Endodermal cell (in vitro differentiated cells): ENCODE data around the gene LYRM4. TPM values are rescaled to one million over a fixed set of nuclear protein-coding genes. Genes with fewer than 3 reads are reported as not detected.

ENCODE experiments used
- DNase-seq: peaks from one replicate; pipeline ENCODE4 v3.0.0-alpha.2; 2017
- H3K27ac ChIP-seq: 2 replicates; pipeline ENCODE4 v1.5.1; 2013; ENCODE audit warnings: mild to moderate bottlenecking, low read depth, low read length, moderate library complexity
- H3K27me3 ChIP-seq: 2 replicates; pipeline ENCODE4 v1.6.1; 2013; ENCODE audit warnings: mild to moderate bottlenecking, low read length, moderate library complexity; ENCODE audit not compliant: insufficient read depth, control insufficient read depth, poor library complexity, severe bottlenecking
- H3K36me3 ChIP-seq: 2 replicates; pipeline ENCODE4 v1.7.0; 2013; ENCODE audit warnings: mild to moderate bottlenecking, low read length, moderate library complexity; ENCODE audit not compliant: control insufficient read depth, insufficient read depth
- H3K4me1 ChIP-seq: one replicate; pipeline ENCODE4 v1.7.0; 2013; ENCODE audit warnings: low read length; ENCODE audit not compliant: control insufficient read depth, insufficient read depth
- H3K4me3 ChIP-seq: 2 replicates; pipeline ENCODE4 v1.5.1; 2013; ENCODE audit warnings: mild to moderate bottlenecking, low read length, moderate library complexity
- H3K9ac ChIP-seq: 2 replicates; pipeline ENCODE4 v1.6.1; 2013; ENCODE audit warnings: mild to moderate bottlenecking, low read length, moderate library complexity; ENCODE audit not compliant: poor library complexity, severe bottlenecking; ENCODE audit errors: extremely low read depth
- H3K9me3 ChIP-seq: 2 replicates; pipeline ENCODE4 v1.6.1; 2013; ENCODE audit warnings: mild to moderate bottlenecking, low read length, moderate library complexity; ENCODE audit not compliant: control insufficient read depth
- H3K27ac Mint-ChIP-seq: 2 replicates; pipeline ENCODE4 v1.8.0; 2020; ENCODE audit warnings: mixed read lengths
- H3K27me3 Mint-ChIP-seq: 2 replicates; pipeline ENCODE4 v1.8.0; 2021; ENCODE audit warnings: mild to moderate bottlenecking, mixed read lengths; ENCODE audit not compliant: insufficient read depth
- H3K36me3 Mint-ChIP-seq: 2 replicates; pipeline ENCODE4 v1.8.0; 2020; ENCODE audit warnings: low read depth, mixed read lengths
- H3K4me1 Mint-ChIP-seq: 2 replicates; pipeline ENCODE4 v1.8.0; 2020; ENCODE audit warnings: mixed read lengths
- H3K4me3 Mint-ChIP-seq: 2 replicates; pipeline ENCODE4 v1.8.0; 2020; ENCODE audit warnings: mild to moderate bottlenecking, moderate library complexity, mixed read lengths
- H3K9me3 Mint-ChIP-seq: 2 replicates; pipeline ENCODE4 v1.8.0; 2020; ENCODE audit warnings: mild to moderate bottlenecking, mixed read lengths
- WGBS, 2 experiments: methylation state at CpG; one replicate each; pipeline versions ENCODE4 v1.1.5 to v1.1.7; 2013; ENCODE audit warnings: missing lambda C conversion rate in 2 of 2, mixed read lengths in 1 of 2; ENCODE audit not compliant: insufficient coverage in 1 of 2, insufficient read length in 1 of 2; 5-methylcytosine and 5-hydroxymethylcytosine counted together
- total RNA-seq, 2 donors: library from RNA; stranded (reverse); fragmentation: NEBNext Ultra II Directional in 1 of 2; extraction: Animal tissue kit (Norgen Biotek cat#: 25700) in 1 of 2; gene quantifications; 2 replicates in 1 of 2; 3 replicates in 1 of 2; pipeline ENCODE4 v1.2.1, GENCODE V29; 2021
- TF ChIP-seq, protein P1 (sequence below): fragments of 200-600 bp; sonication (generic); conservative IDR thresholded peaks from 2 replicates; pipeline ENCODE4 v1.5.0; 2021; ENCODE audit warnings: antibody characterized with exemption, mild to moderate bottlenecking

LYRM4 gene
- total RNA-seq, 2 donors from 2014 or later, result 32.1 to 44.3 TPM

DNA sequence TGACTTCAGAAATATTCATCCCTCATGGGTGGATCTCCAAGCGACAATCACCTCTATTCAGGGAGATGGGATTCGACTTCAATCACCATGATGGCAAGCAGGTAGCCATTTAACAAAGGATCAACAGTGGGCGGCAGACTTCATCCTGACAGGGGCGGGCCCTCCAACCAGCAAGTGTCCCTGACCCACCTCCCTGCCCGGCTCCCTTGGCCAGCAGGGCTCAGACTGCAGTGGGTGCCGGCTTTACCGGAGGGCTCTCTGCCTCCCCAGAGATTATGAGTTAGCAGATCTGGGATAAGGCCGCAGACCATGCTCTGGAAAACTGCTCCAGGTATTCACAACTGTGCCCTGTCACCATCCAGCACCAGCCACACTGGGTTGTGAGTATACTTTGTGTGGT, 136.2 kb downstream of the LYRM4 start:
- H3K9ac ChIP-seq, result no peak overlapping the region
- H3K4me1 Mint-ChIP-seq, result peaks cover 18% of the 10 kb centered on the region
- H3K27me3 ChIP-seq, result no peaks in the 10 kb centered on the region
- H3K4me3 ChIP-seq, result no peak overlapping the region
- H3K4me1 ChIP-seq, result peaks cover 8% of the 10 kb centered on the region
- DNase-seq, result no peak
- no peak overlapping the region for H3K27ac Mint-ChIP-seq
- TF ChIP-seq, protein P1, sequence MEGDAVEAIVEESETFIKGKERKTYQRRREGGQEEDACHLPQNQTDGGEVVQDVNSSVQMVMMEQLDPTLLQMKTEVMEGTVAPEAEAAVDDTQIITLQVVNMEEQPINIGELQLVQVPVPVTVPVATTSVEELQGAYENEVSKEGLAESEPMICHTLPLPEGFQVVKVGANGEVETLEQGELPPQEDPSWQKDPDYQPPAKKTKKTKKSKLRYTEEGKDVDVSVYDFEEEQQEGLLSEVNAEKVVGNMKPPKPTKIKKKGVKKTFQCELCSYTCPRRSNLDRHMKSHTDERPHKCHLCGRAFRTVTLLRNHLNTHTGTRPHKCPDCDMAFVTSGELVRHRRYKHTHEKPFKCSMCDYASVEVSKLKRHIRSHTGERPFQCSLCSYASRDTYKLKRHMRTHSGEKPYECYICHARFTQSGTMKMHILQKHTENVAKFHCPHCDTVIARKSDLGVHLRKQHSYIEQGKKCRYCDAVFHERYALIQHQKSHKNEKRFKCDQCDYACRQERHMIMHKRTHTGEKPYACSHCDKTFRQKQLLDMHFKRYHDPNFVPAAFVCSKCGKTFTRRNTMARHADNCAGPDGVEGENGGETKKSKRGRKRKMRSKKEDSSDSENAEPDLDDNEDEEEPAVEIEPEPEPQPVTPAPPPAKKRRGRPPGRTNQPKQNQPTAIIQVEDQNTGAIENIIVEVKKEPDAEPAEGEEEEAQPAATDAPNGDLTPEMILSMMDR, result no peak
- H3K27ac ChIP-seq, result no peak overlapping the region
- H3K27me3 Mint-ChIP-seq, result no peaks in the 10 kb centered on the region
- peaks cover 3% of the 10 kb centered on the region for H3K36me3 Mint-ChIP-seq
- peaks cover 8% of the 10 kb centered on the region for H3K9me3 Mint-ChIP-seq
- no peaks in the 10 kb centered on the region for H3K9me3 ChIP-seq
- WGBS, 2 experiments, result 93 to 96% methylated on average over 7 to 8 of the region's 8 CpGs
- H3K36me3 ChIP-seq, result no peaks in the 10 kb centered on the region
- H3K4me3 Mint-ChIP-seq, result no peak overlapping the region

DNA sequence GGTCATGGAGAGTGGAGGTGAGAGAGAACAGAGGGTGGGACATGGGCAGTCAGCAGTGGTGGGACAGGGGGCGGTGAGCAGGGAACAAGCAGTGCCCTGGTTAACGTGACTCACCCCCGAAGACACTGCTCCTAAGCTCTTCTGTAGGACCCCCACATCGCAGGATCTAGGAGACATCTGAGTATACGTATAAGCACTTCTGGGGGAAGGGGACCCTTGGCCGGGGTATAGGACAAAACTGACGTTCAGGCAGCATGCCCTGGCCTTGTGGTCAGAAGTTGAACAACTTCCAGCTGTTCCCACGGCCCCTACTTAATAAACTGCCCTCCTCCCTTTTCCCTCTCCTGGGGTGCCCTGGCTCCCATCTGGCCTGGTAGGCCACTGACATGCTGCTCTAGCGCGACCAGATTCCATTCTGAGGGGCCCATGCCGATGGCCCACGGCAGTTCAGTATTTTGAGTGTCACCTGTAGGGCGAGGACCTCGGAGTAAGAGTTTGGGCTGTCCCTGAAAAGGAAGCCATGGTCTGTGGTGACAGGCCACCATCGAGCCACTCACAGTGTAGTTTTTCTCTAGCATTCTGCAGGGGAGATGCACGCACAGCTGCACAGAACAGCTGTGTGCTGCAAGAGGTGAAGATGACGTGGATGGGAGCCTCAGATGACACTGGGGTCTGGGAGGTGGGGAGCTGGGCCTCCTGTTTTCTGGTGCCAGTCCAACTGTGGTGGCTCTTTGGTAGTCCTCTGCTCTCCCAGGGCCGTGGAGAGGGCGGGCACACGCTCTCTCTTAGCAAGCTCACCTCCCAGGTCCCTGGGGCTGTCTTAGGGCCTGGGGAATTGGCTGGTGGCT, 137.2 kb downstream of the LYRM4 start:
- no peak overlapping the region for H3K9ac ChIP-seq
- H3K27me3 ChIP-seq, result no peaks in the 10 kb centered on the region
- Mint-ChIP-seq H3K4me3 (no peak overlapping the region), H3K27me3 (no peaks in the 10 kb centered on the region), H3K4me1 (peaks cover 18% of the 10 kb centered on the region), H3K27ac (no peak overlapping the region), H3K36me3 (peaks cover 3% of the 10 kb centered on the region), H3K9me3 (peaks cover 8% of the 10 kb centered on the region)
- DNase-seq, result no peak
- no peak overlapping the region for H3K27ac ChIP-seq
- TF ChIP-seq, protein P1, result no peak
- no peak overlapping the region for H3K4me3 ChIP-seq
- 96 to 97% methylated on average over 14 to 20 of the region's 20 CpGs for WGBS, 2 experiments
- no peaks in the 10 kb centered on the region for H3K9me3 ChIP-seq
- no peaks in the 10 kb centered on the region for H3K36me3 ChIP-seq
- H3K4me1 ChIP-seq, result peaks cover 8% of the 10 kb centered on the region

DNA sequence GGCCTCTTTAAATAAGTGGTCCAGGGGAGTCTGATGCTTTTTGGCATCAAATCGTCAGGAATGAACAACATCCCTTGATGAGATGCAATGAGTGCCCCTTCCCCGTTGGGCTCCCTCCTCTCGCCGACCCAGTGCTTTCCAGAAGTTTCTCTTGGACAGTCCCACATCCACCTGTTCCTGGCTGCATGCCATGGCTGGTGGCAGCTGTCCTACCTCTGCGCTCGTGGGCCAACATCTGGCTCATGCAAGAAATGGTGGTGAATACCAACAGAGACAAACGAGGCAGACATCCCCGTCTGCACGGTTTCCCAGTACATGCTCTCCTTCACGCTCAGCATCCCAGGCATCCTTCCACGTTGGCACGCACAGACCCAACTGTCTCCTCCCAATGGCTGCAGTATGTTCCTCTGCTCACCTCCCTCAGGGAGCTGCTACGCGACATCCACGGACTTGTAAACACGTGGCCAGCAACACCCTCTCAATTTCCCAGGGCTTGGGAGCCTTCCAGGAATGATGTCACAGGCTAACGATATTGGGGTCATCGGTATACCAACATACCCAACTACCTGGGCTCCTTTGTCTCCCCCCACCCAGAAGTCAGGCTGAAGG, 138.1 kb downstream of the LYRM4 start:
- DNase-seq, result no peak
- no peaks in the 10 kb centered on the region for H3K36me3 ChIP-seq
- no peak overlapping the region for H3K27ac Mint-ChIP-seq
- no peaks in the 10 kb centered on the region for H3K27me3 Mint-ChIP-seq
- TF ChIP-seq, protein P1, result no peak
- H3K9me3 ChIP-seq, result no peaks in the 10 kb centered on the region
- H3K4me3 ChIP-seq, result no peak overlapping the region
- peaks cover 3% of the 10 kb centered on the region for H3K36me3 Mint-ChIP-seq
- H3K27me3 ChIP-seq, result no peaks in the 10 kb centered on the region
- H3K9me3 Mint-ChIP-seq, result peaks cover 8% of the 10 kb centered on the region
- no peak overlapping the region for H3K9ac ChIP-seq
- no peak overlapping the region for H3K4me3 Mint-ChIP-seq
- H3K27ac ChIP-seq, result no peak overlapping the region
- H3K4me1 ChIP-seq, result peaks cover 8% of the 10 kb centered on the region
- 94 to 97% methylated on average over 16 to 18 of the region's 18 CpGs for WGBS, 2 experiments
- peaks cover 18% of the 10 kb centered on the region for H3K4me1 Mint-ChIP-seq
